H1 (cell line): ENCODE data around the gene KCNK7. TPM values are rescaled to one million over a fixed set of nuclear protein-coding genes. Genes with fewer than 3 reads are reported as not detected.

ENCODE experiments used
- CTCF ChIA-PET: fragments of 300-600 bp; sonication (Branson Sonifier 250); formaldehyde crosslinking; loops from one replicate; lab custom pipeline; 2021; ENCODE audit not compliant: partially characterized antibody; lab: Charles Lee
- POLR2A ChIA-PET: fragments of 300-600 bp; sonication (Branson Sonifier 250); formaldehyde crosslinking; loops from one replicate; lab custom pipeline; 2021; ENCODE audit warnings: inconsistent platforms; ENCODE audit not compliant: partially characterized antibody; lab: Charles Lee
- DNase-seq, 2 experiments: peaks; one replicate each; pipeline versions ENCODE4 v3.0.0 to v3.0.0-alpha.2; 2010 to 2022; ENCODE audit warnings: low spot score in 2 of 2, low read depth in 1 of 2, mixed read lengths in 1 of 2
- FAIRE-seq: peaks from 2 replicates; lab custom pipeline; 2011; peaks lifted over from hg19 to GRCh38; lab: Jason Lieb, UNC
- H2AFZ ChIP-seq: 2 replicates; pipeline ENCODE4 v1.8.1; 2012; ENCODE audit warnings: low read length, inconsistent platforms
- H2AK5ac ChIP-seq: 2 replicates; pipeline ENCODE4 v1.6.1; 2013; ENCODE audit warnings: low read depth, low read length
- H2BK120ac ChIP-seq: replicated peaks from 2 replicates; pipeline ENCODE3; 2013; ENCODE audit warnings: low read depth, low read length, inconsistent platforms
- H2BK12ac ChIP-seq: 2 replicates; pipeline ENCODE4 v1.6.1; 2013; ENCODE audit warnings: low read depth, low read length
- H2BK15ac ChIP-seq: 2 replicates; pipeline ENCODE4 v1.6.1; 2013; ENCODE audit warnings: low read length
- H2BK20ac ChIP-seq: 2 replicates; pipeline ENCODE4 v1.6.1; 2013; ENCODE audit warnings: low read length
- H2BK5ac ChIP-seq: 2 replicates; pipeline ENCODE4 v1.6.1; 2013; ENCODE audit warnings: low read depth, low read length
- H3K14ac ChIP-seq: 2 replicates; pipeline ENCODE4 v1.6.1; 2013; ENCODE audit warnings: inconsistent platforms; ENCODE audit not compliant: insufficient read length
- H3K18ac ChIP-seq: 2 replicates; pipeline ENCODE4 v1.6.1; 2013; ENCODE audit warnings: low read length; ENCODE audit errors: extremely low read depth
- H3K23ac ChIP-seq: 2 replicates; pipeline ENCODE4 v1.6.1; 2013; ENCODE audit warnings: inconsistent platforms; ENCODE audit not compliant: insufficient read length
- H3K23me2 ChIP-seq: 2 replicates; pipeline ENCODE4 v1.6.1; 2013; ENCODE audit warnings: low read depth, low read length
- H3K27ac ChIP-seq: 2 replicates; pipeline ENCODE4 v1.6.1; 2011; ENCODE audit warnings: low read depth, low read length, inconsistent platforms
- H3K27me3 ChIP-seq, 4 experiments: replicated peaks in 1 of 4; 1 replicate in 1 of 4; 2 replicates in 3 of 4; pipeline versions ENCODE4 v1.6.1 to v1.8.1; 2011 to 2013; ENCODE audit warnings: low read length in 3 of 4, mild to moderate bottlenecking in 3 of 4, inconsistent platforms in 2 of 4, mixed read lengths in 2 of 4, moderate library complexity in 1 of 4; ENCODE audit not compliant: control insufficient read depth in 3 of 4, insufficient read depth in 3 of 4; ENCODE audit errors: extremely low read depth in 1 of 4
- H3K36me3 ChIP-seq, 4 experiments: 2 replicates each; pipeline versions ENCODE4 v1.6.1 to v1.8.1; 2011 to 2013; ENCODE audit warnings: mild to moderate bottlenecking in 4 of 4, low read length in 3 of 4, moderate library complexity in 2 of 4, control low read depth in 1 of 4, inconsistent platforms in 1 of 4; ENCODE audit not compliant: insufficient read depth in 4 of 4, control insufficient read depth in 2 of 4
- H3K4ac ChIP-seq: replicated peaks from 2 replicates; pipeline ENCODE3; 2013; ENCODE audit warnings: low read length, low read depth, mixed read lengths, inconsistent platforms; ENCODE audit not compliant: insufficient read length
- H3K4me1 ChIP-seq, 4 experiments: replicated peaks in 1 of 4; 1 replicate in 1 of 4; 2 replicates in 3 of 4; pipeline versions ENCODE4 v1.6.1 to v1.8.1; 2011 to 2013; ENCODE audit warnings: low read length in 3 of 4, inconsistent platforms in 2 of 4, mixed read lengths in 1 of 4; ENCODE audit not compliant: insufficient read depth in 4 of 4, control insufficient read depth in 3 of 4
- H3K4me2 ChIP-seq, 2 experiments: 2 replicates each; pipeline versions ENCODE4 v1.6.1 to v1.8.1; 2011 to 2013; ENCODE audit warnings: low read depth in 2 of 2, low read length in 2 of 2, control low read depth in 1 of 2, inconsistent platforms in 1 of 2, mild to moderate bottlenecking in 1 of 2; ENCODE audit not compliant: insufficient read depth in 1 of 2
- H3K4me3 ChIP-seq, 4 experiments: fragments of 200-600, 300-600 bp in 1 of 4; sonication (generic), shearing (Covaris generic), sonication (Bioruptor Twin) in 1 of 4; 2 replicates each; pipeline versions ENCODE4 v1.5.1 to v1.8.1; 2011 to 2016; ENCODE audit warnings: low read length in 4 of 4, low read depth in 3 of 4, control low read depth in 2 of 4, inconsistent platforms in 2 of 4, mild to moderate bottlenecking in 2 of 4, mixed read lengths in 1 of 4, moderate library complexity in 1 of 4; ENCODE audit not compliant: insufficient read depth in 2 of 4; ENCODE audit errors: extremely low read depth in 1 of 4
- H3K56ac ChIP-seq: replicated peaks from 2 replicates; pipeline ENCODE3; 2013; ENCODE audit warnings: low read depth, mild to moderate bottlenecking, mixed read lengths, low read length, inconsistent platforms; ENCODE audit not compliant: insufficient read length
- H3K79me1 ChIP-seq: 2 replicates; pipeline ENCODE4 v1.6.1; 2013; ENCODE audit warnings: low read depth, low read length, control low read depth
- H3K79me2 ChIP-seq, 2 experiments: 2 replicates each; pipeline versions ENCODE4 v1.6.1 to v1.8.1; 2012 to 2013; ENCODE audit warnings: low read length in 2 of 2, mild to moderate bottlenecking in 2 of 2, inconsistent platforms in 1 of 2; ENCODE audit not compliant: insufficient read depth in 2 of 2, control insufficient read depth in 1 of 2
- H3K9ac ChIP-seq, 4 experiments: replicated peaks in 1 of 4; 1 replicate in 1 of 4; 2 replicates in 3 of 4; pipeline versions ENCODE4 v1.6.1 to v1.8.1; 2011 to 2013; ENCODE audit warnings: low read depth in 3 of 4, low read length in 3 of 4, control low read depth in 2 of 4, mild to moderate bottlenecking in 2 of 4, moderate library complexity in 2 of 4, inconsistent platforms in 1 of 4; ENCODE audit errors: extremely low read depth in 1 of 4
- H3K9me3 ChIP-seq, 2 experiments: 2 replicates each; pipeline versions ENCODE4 v1.6.1 to v1.8.1; 2012 to 2013; ENCODE audit warnings: mild to moderate bottlenecking in 2 of 2, moderate library complexity in 2 of 2, control low read depth in 1 of 2, inconsistent platforms in 1 of 2, low read depth in 1 of 2, low read length in 1 of 2, mixed read lengths in 1 of 2; ENCODE audit not compliant: insufficient read depth in 2 of 2
- H4K20me1 ChIP-seq, 2 experiments: replicated peaks in 1 of 2; 2 replicates each; pipeline versions ENCODE3 to v1.8.1; 2011 to 2013; ENCODE audit warnings: inconsistent platforms in 2 of 2, low read length in 2 of 2, mild to moderate bottlenecking in 1 of 2; ENCODE audit not compliant: insufficient read depth in 2 of 2, control insufficient read depth in 1 of 2
- H4K5ac ChIP-seq: 2 replicates; pipeline ENCODE4 v1.6.1; 2013; ENCODE audit warnings: low read length, low read depth, mixed read lengths, inconsistent platforms; ENCODE audit not compliant: insufficient read length
- H4K8ac ChIP-seq: 2 replicates; pipeline ENCODE4 v1.8.0; 2013; ENCODE audit warnings: mild to moderate bottlenecking, moderate library complexity, low read length, inconsistent platforms; ENCODE audit not compliant: insufficient read depth; ENCODE audit errors: extremely low read depth
- H4K91ac ChIP-seq: replicated peaks from 2 replicates; pipeline ENCODE3; 2013; ENCODE audit warnings: low read length, mixed read lengths, inconsistent platforms; ENCODE audit not compliant: insufficient read length
- EGR1 ChIP-seq: IDR thresholded peaks from 2 replicates; pipeline ENCODE4 v1.6.1; 2011; ENCODE audit warnings: low read depth, low read length, borderline replicate concordance
- RBBP5 ChIP-seq: IDR thresholded peaks from 2 replicates; pipeline ENCODE4 v1.7.1; 2012; ENCODE audit warnings: low read depth, mild to moderate bottlenecking, inconsistent platforms, low read length, moderate library complexity, borderline replicate concordance
- WGBS, 2 experiments: shearing (Covaris generic) in 1 of 2; methylation state at CpG; one replicate each; pipeline versions ENCODE4 v1.1.6 to v1.1.7; 2013 to 2015; ENCODE audit warnings: low lambda C conversion rate in 2 of 2, mixed read lengths in 2 of 2, inconsistent platforms in 1 of 2, low coverage in 1 of 2, missing lambda C conversion rate in 1 of 2; ENCODE audit not compliant: insufficient replicate concordance in 2 of 2, insufficient coverage in 1 of 2, insufficient read length in 1 of 2; ENCODE audit errors: extremely low coverage in 1 of 2, missing lambda C conversion rate in 1 of 2; 5-methylcytosine and 5-hydroxymethylcytosine counted together
- polyA plus RNA-seq, 7 experiments: library from polyadenylated mRNA; depleted of rRNA in 3 of 7; stranded (reverse) in 5 of 7; unstranded in 2 of 7; fragments of >200 nt in 5 of 7; fragments of 200-250 nt in 2 of 7; gene quantifications; 1 replicate in 5 of 7; 2 replicates in 1 of 7; 4 replicates in 1 of 7; pipeline versions ENCODE4 v1.2.1 to v1.2.3, GENCODE V29; 2011 to 2013; ENCODE audit warnings: missing spikeins in 2 of 7, mixed read lengths in 2 of 7
- total RNA-seq: library from RNA; stranded (reverse); fragmentation: NEBNext Ultra II Directional; extraction: Animal tissue kit (Norgen Biotek cat#: 25700); gene quantifications from 2 replicates; pipeline ENCODE4 v1.2.1, GENCODE V29; 2021

KCNK7 gene
- total and polyA plus RNA-seq, 2 of the 8 experiments (the other 6 are each of a cell fraction or from before 2014, with no cell fraction given), result 0.74 to 1.0 TPM

- Histone ChIP-seq H3K79me1 (peaks cover 24% of the 10 kb centered on the region), H2AFZ (no peak overlapping the region), H3K23me2 (peaks cover 16% of the 10 kb centered on the region), H3K23ac (no peak overlapping the region), H3K36me3 (peaks cover 3 to 32% (median 19%) of the 10 kb centered on the region in 4 experiments; a peak in 7 of 8 replicates), H2BK5ac (no peak overlapping the region), H3K56ac (no peak overlapping the region), H3K27ac (no peak overlapping the region), H4K91ac (no peak overlapping the region), H3K14ac (no peak overlapping the region), H4K5ac (no peak overlapping the region), H3K9ac (no peak overlapping the region), H4K8ac (no peak overlapping the region), H3K4ac (no peak overlapping the region), H2BK12ac (no peak overlapping the region), H3K4me2 (peak overlapping the region; percentile 80 to 98; a peak in 2 of 4 replicates), H3K79me2 (peaks cover 11 to 27% of the 10 kb centered on the region in 2 experiments), H2BK120ac (no peak overlapping the region), H2BK20ac (no peak overlapping the region), H3K9me3 (no peaks in the 10 kb centered on the region), H3K4me3 (peak overlapping the region in 2 of 4 experiments; percentile 85 to 88; a peak in 2 of 8 replicates), H4K20me1 (peaks cover 5 to 36% of the 10 kb centered on the region in 2 experiments), H3K27me3 (no peaks in the 10 kb centered on the region), H2AK5ac (no peak overlapping the region), H3K4me1 (peaks cover 0 to 18% (median 9%) of the 10 kb centered on the region in 4 experiments; a peak in 5 of 7 replicates), H2BK15ac (no peak overlapping the region), H3K18ac (no peak overlapping the region)
- ChIA-PET CTCF (interaction anchor here (0.7 to 2.1 kb wide), 9 partner anchors 9 to 94 kb away, joined by 3 to 11 read pairs (median 4); partner anchors contain the start of genes KAT5 and SIPA1), POLR2A (interaction anchor here (0.7 to 5.7 kb wide), 10 partner anchors 9 to 120 kb away, joined by 3 to 38 read pairs (median 6); partner anchors contain the start of gene SIPA1)
- TF ChIP-seq RBBP5 (no peak), EGR1 (no peak)
- 87% methylated on average over 17 of the region's 17 CpGs; no CpG with 5 or more reads in 1 of the 2 experiments for WGBS, 2 experiments
- DNase-seq, result no peak
- no peak for FAIRE-seq
Observed at GRCh38 chr11:65617136-65617850, 21.7 kb upstream of the KCNK7 start.
